Chondrocyte (in vitro differentiated cells): ENCODE results near the gene SSR1. TPM values are rescaled to one million over a fixed set of nuclear protein-coding genes. Genes with fewer than 3 reads are reported as not detected.
"Not testable (repeated sequence)": the region's sequence is repeated elsewhere in the genome, so short reads cannot be mapped to it uniquely, and the experiment has no call there.

Experiments
- DNase-seq: peaks from one replicate; pipeline ENCODE4 v3.0.0; 2021; ENCODE audit warnings: mixed read lengths, low spot score
- H3K27ac Mint-ChIP-seq: one replicate; pipeline ENCODE4 v1.8.0; 2021; ENCODE audit warnings: mild to moderate bottlenecking, moderate library complexity, mixed read lengths; ENCODE audit not compliant: unreplicated experiment
- H3K27me3 Mint-ChIP-seq: 2 replicates; pipeline ENCODE4 v1.8.0; 2021; ENCODE audit warnings: low read depth, mixed read lengths
- H3K36me3 Mint-ChIP-seq: 2 replicates; pipeline ENCODE4 v1.8.0; 2021; ENCODE audit warnings: low read depth, mixed read lengths
- H3K4me1 Mint-ChIP-seq: 2 replicates; pipeline ENCODE4 v1.8.0; 2021; ENCODE audit warnings: low read depth, mild to moderate bottlenecking, mixed read lengths
- H3K4me3 Mint-ChIP-seq: one replicate; pipeline ENCODE4 v1.8.0; 2021; ENCODE audit warnings: mild to moderate bottlenecking, moderate library complexity, mixed read lengths; ENCODE audit not compliant: unreplicated experiment
- H3K9me3 Mint-ChIP-seq: 2 replicates; pipeline ENCODE4 v1.8.0; 2021; ENCODE audit warnings: low read depth, mixed read lengths
- CTCF ChIP-seq: fragments of 200-600 bp; sonication (generic); IDR thresholded peaks from 2 replicates; pipeline ENCODE4 v1.5.0; 2021; ENCODE audit warnings: antibody characterized with exemption, mild to moderate bottlenecking, moderate library complexity
- total RNA-seq: library from RNA; stranded (reverse); gene quantifications from 3 replicates; pipeline ENCODE4 v1.2.1, GENCODE V29; 2021

Gene SSR1
- total RNA-seq, 1 donor from 2014 or later: 236 TPM

- peaks cover 20% of the 10 kb centered on the region for H3K4me1 Mint-ChIP-seq
- no peak overlapping the region for H3K4me3 Mint-ChIP-seq
- H3K27me3 Mint-ChIP-seq: no peaks in the 10 kb centered on the region
- H3K36me3 Mint-ChIP-seq: no peaks in the 10 kb centered on the region
- no peak for TF ChIP-seq CTCF
- H3K27ac Mint-ChIP-seq: peak overlapping the region; percentile 82
- no peak for DNase-seq
- no peaks in the 10 kb centered on the region for H3K9me3 Mint-ChIP-seq
These were observed 44.6 kb downstream of the SSR1 start for GRCh38 chr6:7268362-7268761.

DNA sequence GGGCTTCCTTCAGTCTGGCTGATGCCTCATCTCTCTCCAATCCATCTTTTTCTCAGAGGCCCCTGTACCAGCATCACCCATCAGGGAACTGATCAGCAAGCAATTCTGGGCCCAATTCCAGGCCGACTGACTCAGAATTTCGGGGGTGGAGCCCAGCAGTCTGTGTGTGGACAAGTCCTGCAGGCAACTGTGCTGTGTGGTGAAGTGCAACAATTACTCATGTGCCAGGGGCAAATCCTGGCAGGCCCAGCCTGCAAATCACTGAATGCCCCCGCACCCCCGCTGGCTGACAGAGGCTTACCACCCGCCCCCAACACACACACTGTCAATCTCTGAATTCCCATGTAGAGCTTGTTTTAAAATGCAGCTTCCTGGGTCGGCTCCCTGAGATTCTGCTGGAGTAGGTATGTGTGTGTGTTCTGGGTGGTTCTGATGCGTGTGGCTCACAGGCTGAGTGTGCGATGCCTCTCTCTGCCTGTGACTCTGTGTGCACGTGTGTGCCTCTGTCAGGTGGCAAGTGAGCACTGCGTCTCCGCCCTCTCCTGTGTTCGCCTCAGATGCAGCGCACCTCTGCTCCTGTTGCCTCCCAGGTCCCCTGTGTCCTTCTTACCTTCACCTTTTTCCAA is 45.4 kb downstream of the SSR1 start:
- DNase-seq: no peak
- H3K4me3 Mint-ChIP-seq: no peak overlapping the region
- no peaks in the 10 kb centered on the region for H3K27me3 Mint-ChIP-seq
- H3K4me1 Mint-ChIP-seq: peaks cover 20% of the 10 kb centered on the region
- no peaks in the 10 kb centered on the region for H3K9me3 Mint-ChIP-seq
- peak overlapping the region; percentile 82 for H3K27ac Mint-ChIP-seq
- TF ChIP-seq CTCF: no peak
- no peaks in the 10 kb centered on the region for H3K36me3 Mint-ChIP-seq

DNA sequence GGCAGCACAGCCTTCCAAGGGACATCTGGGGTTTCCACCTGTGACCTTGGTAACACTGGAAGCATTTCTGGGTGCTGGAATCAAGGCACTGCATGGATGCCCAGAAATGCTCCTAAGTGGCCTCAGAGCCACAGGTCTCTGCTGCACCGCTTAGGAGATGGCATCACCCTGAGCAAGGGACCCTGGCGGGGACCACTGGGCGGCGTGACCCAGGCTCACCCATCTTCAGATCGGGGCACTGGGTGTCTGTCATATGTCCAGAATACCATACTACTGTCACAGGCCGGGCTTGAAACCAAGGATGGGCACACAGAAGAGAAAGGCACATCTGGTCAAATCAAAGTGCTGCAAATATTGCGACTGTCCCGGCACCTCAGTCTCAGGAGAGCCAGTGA is 45.9 kb downstream of the SSR1 start:
- no peak for DNase-seq
- Mint-ChIP-seq H3K4me1 (peaks cover 25% of the 10 kb centered on the region), H3K9me3 (no peaks in the 10 kb centered on the region), H3K4me3 (no peak overlapping the region), H3K27me3 (no peaks in the 10 kb centered on the region), H3K27ac (peak overlapping the region; percentile 82), H3K36me3 (no peaks in the 10 kb centered on the region)
- no peak for TF ChIP-seq CTCF

GRCh38 chr6:7265385-7265726 is 47.6 kb downstream of the SSR1 start:
- not testable (repeated sequence) for H3K4me3 Mint-ChIP-seq, DNase-seq, H3K9me3 Mint-ChIP-seq, H3K27me3 Mint-ChIP-seq, H3K36me3 Mint-ChIP-seq, H3K27ac Mint-ChIP-seq
- H3K4me1 Mint-ChIP-seq: peaks cover 34% of the 10 kb centered on the region

DNA sequence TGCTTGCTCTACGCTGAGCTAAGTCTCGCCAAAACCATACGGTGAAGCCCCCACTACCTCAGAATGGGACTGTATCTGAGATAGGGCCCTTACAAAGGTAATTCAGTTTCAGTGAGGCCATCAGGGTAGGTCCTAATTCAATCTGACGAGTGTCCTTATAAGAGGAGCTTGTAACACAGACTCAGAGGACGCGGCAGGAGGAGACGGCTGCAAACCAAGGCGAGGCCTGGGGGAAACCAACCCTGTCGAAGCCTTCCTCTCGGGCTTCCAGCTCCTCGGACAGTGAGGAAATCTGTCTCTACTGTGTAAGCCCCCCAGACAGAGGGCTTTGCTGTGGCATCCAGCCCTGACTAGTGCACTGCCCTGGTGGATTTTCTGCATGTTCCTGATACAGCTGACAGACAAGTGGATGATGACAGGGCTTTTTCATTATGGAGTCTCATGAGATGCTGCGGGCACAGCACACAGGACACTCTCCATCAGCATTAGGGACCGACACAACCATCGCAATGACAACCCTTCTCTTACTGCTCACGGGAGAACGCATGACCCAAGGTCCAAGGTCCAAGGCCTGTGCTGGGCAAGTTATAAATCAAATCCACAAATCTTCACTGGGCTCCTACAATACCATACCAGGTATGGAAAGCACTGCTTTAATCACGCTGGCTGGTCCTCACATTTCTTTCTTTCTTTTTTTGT is 48.2 kb downstream of the SSR1 start:
- DNase-seq: no peak
- H3K27me3 Mint-ChIP-seq: no peaks in the 10 kb centered on the region
- no peaks in the 10 kb centered on the region for H3K36me3 Mint-ChIP-seq
- peaks cover 35% of the 10 kb centered on the region for H3K4me1 Mint-ChIP-seq
- no peak overlapping the region for H3K4me3 Mint-ChIP-seq
- H3K9me3 Mint-ChIP-seq: no peaks in the 10 kb centered on the region
- TF ChIP-seq CTCF: no peak
- H3K27ac Mint-ChIP-seq: no peak overlapping the region

DNA sequence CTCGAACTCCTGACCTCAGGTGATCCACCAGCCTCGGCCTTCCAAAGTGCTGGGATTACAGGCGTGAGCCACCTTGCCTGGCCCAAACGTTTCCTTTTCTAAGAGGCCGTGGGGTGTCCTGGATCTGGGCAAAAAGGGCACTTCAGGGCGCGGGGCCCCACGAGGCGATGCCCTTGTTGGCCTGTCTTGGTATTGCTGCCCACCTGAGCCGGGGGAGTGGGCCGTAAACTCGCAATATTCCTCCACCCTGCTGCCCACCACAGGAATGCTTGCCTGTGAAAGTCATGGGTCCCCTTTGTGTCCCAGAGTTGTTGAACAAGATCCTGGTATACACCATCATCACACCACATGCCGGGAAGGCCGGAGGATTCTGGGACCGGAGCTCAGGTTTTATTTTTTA is 49.0 kb downstream of the SSR1 start:
- TF ChIP-seq CTCF: no peak
- Mint-ChIP-seq H3K27me3 (no peaks in the 10 kb centered on the region), H3K27ac (no peak overlapping the region), H3K4me1 (peaks cover 34% of the 10 kb centered on the region), H3K9me3 (no peaks in the 10 kb centered on the region), H3K4me3 (no peak overlapping the region), H3K36me3 (no peaks in the 10 kb centered on the region)
- DNase-seq: no peak

DNA sequence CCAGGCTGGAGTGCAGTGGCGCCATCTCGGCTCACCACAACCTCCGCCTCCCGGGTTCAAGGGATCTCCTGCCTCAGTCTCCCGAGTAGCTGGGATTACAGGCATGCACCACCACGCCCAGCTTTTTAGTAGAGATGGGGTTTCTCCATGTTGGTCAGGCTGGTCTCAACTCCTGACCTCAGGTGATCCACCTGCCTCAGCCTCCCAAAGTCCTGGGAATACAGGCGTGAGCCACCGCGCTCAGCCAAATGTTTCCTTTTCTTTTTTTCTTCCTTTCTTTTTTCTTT is 49.5 kb downstream of the SSR1 start:
- not testable (repeated sequence) for H3K4me3 Mint-ChIP-seq, DNase-seq, H3K9me3 Mint-ChIP-seq, H3K27me3 Mint-ChIP-seq, H3K27ac Mint-ChIP-seq, H3K36me3 Mint-ChIP-seq
- H3K4me1 Mint-ChIP-seq: peaks cover 37% of the 10 kb centered on the region
